GM21367 (cell line): ENCODE measurements around the gene SCD5.

ENCODE experiments used
- ATAC-seq: cut with Tn5 transposase; IDR thresholded peaks from one replicate; pipeline ENCODE4 v1.9.1; 2021; ENCODE audit not compliant: unreplicated experiment

SCD5 gene

DNA sequence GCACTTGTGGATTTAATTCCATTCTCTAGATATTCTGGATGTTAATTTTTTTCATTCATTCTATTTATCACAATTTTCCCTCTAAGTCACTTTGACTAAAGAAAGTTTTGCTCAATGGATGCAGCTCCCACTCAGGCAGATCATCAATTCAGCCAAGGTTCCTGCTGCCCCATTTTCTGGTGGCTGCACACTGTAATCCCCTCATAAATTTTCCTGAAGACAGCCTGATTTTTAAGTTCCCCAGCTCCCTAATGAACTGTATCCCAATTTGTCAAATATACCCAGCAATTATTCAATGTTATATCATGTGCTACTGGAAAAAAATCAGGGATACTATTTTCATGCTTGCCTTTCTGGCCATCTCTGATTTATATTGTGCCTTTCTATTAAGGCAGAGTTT, 61.2 kb downstream of the SCD5 start:
- ATAC-seq: no peak

DNA sequence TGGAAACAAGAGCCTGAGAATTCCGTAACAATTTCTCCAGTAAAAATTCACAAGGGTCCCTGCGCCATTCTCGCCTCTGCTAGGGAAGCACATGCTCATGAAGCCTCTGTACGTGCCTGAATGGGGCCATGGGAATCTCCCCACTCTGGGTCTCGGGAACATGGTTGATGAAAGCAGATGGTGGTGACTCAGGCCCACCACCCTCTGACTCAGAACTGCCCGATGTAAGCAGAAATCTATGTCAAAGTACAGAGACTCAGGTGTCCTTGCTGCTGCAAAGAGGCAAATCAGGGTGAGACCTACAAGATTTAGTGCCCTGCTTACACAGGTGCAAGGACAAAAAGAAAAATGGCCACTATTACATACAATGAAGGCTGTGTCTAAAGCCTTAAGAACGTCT, 65.0 kb downstream of the SCD5 start:
- no peak for ATAC-seq

DNA sequence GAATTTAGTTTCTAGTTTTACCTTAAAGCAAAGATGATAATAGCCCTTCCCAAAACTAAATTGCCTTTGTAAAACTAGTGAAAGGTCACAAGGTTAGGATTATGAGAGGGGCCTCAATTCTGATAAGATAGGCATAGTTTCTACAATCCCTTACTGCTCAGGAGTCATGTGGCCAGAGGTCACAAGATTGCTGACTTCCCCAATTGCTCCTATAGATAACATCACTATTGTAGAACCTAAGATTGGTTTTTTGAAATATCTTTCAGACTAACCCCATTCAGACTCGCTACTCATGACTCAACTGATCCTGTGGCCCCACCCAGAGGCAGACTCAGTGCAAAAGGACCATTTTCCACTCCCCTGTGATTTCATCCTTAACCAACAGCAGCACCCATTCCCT, 70.3 kb downstream of the SCD5 start:
- ATAC-seq: no peak

DNA sequence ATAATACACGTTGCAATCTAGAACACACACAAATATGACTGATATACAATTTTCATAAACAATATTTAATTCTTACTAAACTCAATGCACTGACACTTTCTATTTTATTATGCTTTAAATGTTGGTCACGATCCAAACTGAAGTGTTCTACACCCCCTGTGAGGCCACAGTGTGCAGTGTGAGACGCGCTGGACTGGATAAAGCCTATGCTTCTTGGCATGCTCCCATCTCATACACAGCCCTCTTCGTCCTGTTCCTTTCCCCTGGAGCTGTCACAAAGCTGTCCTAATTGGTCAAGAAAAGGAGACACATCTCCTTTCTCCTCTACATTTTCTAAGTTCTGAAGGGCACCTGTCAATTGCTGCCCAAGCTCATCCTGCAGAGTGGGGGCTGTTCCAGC, 72.0 kb downstream of the SCD5 start:
- ATAC-seq: no peak

DNA sequence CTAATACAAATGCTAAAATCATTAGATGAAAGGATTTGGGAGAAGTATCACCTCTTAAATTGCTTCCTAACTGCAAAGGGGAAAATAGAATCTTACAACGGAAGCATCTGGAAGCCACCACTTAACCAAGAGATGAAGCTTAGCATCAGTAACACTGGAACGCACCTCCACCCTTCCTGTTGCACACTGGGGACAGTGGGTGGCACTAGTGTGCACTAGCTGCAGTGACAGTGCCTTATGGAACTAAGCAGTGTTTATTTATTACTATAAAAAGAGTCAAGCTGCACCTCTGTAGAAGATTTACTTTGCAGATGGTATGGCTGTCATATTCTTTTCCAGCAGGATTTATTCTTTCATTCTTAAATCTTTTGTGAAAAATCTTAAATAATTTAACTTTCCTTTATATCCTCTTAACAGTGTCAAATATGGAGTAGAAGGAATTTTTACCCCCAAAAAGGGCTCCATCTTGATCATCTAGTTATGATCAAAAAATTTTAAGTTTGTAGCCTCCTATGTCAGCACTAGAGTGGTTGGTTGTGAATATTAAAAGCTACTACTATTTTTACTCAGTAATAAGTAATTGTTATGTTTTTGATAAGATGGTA, 76.7 kb downstream of the SCD5 start:
- peak; percentile 68 for ATAC-seq

DNA sequence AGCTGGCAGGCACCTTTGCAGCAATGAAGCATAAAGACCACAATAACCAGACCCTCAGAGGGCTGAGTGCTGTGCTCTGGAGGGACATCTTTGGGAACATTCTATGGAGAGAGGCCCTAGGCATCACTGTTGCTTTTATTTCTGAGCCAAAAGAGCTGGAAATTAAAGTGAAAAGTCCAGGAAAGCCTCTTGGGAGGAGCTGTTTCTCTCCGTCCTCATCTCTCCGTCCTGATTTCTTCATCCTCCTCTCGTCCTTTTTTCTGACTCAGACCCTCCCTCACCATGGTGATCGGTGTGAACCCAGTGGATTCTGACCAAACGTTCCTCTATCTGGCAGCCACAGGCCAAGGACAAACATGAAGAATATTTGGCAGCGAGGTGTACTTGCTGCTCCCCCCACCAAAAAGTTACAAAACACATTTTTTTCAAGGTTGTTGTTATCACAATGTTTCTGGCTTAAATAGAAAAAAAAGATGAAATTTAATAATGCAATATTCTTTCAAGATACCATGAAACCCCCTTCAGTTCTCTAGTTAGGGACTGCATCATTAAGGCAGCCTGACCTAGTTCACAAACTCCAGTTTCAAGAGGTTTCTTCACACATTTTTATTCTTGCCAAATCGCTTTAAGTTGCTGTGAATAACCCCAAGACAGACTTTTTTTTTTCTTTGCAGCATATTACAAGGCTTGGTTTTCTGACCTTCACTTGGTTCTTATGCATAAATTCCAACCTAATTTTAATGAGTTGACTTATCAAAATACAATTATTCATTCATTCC, 80.2 kb downstream of the SCD5 start:
- ATAC-seq: no peak

DNA sequence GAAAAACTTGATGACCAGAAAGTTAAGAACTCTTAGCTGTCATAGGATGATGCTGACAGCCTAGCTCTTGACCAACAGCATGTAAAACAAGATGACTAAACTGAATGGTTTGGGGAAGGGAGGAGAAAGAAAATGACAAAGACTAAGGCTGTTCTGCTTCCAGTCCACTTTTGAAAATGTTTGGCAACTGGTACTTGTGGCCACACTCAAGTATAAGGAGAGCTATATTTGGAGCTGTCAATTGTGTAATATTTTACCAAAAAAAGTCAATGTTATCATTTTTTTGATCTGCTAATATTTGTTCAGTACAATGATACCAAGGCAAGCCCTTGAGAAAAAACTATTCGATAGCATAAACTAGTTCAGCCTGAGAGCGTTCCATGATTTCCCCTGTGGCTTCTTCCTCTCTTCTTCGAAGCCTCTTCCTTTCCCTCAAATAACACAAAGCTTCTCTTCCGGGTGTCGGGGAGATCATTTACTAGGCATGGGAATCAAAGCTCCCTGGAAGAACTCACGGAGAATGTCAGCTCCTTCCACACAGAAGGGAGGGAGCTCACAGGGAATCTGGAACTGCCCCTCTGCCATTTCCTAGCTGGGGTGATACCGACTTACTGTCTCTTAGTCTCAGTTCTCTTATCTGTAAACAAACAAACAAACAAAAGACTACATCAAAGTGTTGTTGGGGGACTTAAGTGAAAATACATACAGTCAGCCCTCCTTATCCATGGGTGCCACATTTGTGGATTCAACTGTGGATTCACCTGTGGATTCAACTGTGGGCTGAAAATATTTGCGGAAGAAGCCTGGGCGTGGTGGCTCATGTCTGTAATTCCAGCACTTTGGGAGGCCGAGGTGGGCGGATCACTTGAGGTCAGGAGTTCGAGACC, 82.6 kb downstream of the SCD5 start:
- no peak for ATAC-seq

DNA sequence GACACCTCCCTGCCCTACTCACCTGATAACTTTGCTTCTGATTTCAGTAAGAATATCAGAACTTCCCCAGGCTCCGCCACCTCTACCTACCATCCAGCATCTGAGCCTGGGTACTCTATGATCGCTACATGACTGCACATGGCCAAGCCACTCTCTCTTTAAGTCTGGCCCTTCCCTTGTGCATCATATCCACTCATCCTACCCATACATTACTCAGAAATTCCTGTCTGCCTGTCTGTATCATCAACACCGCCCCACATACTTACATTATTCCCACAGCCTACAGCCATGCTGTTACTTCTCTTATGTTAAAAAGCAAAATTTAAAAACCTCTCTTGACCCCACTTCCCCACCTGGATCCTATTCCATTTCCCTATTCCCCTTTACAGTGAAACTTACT, 84.7 kb downstream of the SCD5 start:
- no peak for ATAC-seq

DNA sequence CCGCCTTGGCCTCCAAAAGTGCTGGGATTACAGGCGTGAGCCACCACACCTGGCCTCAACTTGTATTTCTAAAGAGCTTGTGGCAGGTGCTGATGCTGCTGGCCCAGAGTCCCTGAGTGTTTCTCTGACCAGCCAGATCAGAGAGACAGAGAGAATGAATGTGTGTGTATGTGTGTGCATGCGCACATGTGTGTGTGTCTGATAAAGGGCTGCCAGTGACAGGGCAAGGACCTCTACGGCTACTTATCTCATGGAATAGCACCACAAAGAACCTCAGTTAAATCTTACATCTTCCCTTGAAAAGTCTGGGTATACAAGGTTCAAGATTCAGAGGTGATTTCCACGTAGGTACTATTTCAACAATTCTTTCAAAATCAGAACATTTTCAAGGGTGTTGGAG, 86.0 kb downstream of the SCD5 start:
- no peak for ATAC-seq

DNA sequence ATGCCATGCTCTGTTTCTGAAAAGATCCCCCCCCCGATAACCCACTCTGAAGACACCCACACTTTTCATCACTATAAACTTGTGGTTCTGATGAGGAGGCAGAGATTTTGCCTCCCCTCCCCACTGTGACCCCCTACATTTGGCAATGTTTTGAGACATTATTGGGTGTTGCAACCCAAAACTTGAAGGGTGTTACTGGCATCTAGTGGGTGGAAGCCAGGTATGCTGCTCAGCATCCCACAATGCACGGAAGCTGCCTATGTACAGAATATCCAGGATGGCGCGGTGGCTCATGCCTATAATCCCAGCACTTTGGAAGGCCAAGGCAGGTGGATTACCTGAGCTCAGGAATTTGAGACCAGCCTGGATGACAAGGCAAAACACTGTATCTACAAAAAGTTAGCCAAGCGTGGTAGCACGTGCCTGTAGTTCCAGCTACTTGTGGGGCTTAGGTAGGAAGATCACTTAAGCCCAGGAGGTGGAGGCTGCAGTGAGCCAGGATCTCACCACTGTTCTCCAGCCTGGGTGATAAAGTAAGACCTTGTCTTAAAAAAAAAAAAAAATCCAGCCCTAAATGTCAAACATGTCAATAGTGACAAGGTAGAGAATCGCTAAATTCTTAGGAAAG, 87.3 kb downstream of the SCD5 start:
- no peak for ATAC-seq

DNA sequence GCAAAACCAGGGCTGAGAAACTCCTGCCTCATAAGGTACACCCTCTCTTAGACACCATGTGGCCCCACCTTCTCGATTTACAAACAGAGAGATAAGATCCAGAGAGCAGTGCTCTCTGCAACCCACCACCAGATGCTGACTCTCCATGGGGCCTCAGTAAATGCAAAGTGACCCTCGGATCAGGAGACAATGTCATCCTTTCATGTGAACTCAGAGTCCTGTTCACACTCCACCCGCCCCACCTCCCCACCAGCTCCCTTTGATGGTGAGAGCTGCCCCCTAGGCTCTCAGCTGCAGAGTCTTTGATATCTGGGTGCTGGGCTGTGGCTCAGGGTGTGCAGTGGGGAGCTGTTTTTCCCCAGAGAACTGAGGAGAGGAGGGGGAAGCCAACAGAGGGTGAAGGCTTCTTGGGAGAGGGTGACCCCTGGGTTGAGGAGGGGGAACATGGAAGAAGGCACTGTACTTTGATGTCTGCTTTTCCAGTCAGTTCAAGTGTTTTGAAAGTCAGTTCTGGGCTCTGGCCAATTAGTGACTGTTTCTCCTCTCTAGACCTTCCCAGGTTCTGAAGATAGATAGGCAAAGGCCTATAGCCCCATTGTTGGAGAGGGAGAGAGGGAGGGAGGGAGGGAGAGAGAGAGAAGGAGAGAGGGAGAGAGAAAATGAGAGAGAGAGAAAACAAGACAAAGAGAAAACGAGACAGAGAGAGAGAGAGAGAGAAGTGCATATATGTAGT, 88.2 kb downstream of the SCD5 start:
- no peak for ATAC-seq

DNA sequence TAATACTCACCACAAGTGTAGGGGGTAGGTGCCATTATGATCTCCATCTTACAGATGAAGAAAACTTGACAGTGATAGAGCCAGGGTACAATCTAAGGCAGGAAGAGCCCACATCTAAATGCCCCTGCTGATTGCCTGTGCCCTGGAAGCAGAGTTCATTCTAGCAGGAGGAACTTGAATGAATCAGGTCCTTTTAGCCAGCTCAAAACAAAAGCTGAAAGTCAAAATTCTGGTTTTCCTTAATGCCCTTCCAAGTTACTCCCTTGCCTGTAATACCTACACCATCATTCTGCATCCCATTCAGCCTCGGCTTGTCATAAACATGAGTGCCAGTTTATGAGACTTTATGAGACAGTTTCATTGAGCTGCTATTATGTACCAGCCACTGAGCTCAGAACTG, 89.6 kb downstream of the SCD5 start:
- no peak for ATAC-seq

DNA sequence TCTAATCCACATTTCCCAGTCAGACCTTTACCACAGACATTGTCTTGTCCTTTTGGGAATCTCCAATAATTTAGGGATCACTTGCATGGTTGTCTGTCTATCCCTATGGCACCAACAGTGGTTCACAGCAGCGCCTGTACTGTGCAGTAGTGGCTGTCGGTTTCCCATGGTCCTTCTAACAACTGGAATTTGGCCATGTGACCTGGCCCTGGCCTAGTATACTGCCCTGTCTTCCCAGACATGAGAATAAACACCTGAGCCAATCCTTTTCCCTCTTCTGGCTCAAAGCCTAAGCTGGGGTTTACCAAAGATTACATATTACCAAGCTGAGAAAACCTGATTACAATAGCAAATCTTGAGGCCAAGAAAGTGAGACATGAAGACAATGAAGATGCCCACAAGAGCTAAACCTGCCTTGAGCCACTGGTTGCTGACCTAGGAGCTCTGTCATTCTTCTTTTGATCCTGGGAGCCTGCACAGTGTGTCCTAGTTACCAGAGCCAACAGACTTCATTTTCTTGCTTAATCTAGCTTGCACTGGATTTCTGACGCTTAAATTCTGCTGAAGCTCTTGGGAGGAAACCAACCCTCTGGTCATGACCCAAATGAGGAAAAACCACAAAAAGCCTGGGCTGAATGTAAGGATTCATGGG, 92.1 kb downstream of the SCD5 start:
- no peak for ATAC-seq

DNA sequence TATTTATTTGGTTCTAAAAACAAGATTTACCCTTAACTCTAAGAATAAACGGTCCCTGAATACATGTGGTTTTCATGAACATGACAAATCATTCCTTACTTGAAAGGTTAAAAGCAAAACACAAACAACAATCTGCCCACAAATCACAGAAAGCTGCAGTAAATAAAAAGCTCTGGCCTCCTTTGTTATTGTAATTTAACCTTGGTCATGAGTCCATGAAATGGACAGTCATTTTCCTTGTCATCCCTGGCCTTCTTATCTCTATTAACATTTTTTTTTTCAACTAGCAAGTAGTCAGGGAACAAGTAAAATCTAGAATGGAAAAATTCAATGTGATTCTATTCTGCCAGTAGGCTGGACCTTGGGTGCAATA, 92.7 kb downstream of the SCD5 start:
- no peak for ATAC-seq

DNA sequence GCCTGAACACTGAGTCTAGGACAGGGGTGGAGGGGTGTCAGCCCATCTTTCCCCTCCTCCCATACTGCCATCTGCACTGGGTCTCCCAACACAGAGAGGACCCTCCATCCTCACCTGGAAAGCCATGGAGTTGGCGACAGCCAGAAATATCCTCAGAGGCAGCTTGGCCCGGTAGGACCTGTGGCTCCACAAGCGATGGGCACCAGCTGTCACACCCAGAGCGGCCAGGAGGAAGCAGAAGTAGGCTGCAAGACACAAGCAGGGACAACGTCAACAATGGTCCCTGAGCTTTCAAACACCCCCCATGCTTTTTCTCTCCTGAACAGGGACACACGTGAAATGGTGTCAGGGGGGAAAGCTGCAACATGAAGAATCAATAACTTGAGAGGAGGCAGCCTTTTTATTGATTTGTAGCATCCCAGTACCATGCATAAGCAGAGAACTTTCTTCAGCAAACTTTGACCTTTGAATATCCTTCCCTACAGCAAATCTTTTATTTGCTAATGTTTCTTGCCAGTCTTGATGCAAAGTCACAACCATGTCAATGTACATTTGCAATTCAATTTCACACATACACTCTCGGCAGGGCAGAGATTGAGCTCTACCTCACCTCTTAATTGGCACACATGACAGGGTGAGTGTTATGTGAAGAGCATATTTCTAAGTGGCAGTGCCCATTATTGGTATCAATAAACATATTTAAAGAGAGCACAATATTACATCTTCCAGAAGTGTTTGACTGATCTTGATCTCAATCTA, 93.2 kb downstream of the SCD5 start:
- ATAC-seq: no peak

DNA sequence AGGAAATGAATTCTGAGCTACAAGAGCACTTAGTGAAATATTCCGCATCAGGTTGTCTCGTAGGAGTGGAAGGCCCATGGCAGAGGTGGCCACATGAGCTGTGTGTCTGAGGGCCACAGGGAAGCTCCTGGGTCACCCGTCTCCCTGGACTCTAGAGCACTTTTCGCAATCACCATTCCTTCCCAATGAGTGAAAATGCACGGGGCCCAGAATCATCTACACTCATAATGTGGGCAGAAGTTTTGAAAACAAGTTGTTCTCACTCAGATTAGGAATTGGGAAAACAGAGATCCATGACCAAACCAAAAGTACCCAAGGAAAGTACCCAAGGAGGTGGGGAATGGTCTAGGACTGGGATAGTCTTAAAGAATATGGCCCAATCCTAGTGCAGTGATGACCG, 94.4 kb downstream of the SCD5 start:
- no peak for ATAC-seq

DNA sequence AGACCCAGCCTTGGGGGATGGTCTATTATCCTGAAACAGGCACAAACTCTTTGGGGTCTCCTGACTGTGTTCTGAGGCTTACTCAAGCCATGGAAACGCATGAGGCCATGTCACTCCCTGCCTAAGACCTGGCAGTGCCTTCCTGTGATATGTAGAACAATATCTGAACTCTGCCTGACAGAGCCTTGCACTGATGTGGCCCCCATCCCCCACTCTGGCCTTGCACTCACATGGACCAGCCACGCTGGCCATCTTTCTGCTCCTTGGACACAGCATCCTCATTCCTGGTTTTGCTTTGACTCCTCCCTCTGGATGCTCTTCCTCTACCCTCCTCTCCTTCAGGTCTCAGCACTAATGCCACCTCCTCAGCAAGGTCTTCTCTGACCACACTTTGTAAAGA, 100.2 kb downstream of the SCD5 start:
- ATAC-seq: no peak

DNA sequence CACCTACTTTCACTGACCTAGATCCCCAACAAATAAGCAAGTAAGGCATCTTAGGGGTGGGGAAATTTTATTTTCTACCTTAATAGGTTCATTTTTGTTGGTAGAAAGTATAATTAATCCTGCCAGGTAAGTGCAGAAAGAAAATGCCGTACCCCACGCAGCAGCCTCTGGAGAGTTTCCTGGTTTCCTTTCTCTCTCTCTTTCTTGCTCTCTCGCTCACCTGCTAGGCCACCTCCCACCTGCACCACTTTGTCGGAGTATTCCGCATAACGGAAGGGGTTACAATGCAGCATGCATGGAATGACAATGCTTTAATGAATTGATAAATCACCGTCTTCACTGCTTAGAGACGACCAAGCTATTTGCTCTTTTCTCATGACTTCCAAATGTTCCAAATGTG, 101.0 kb downstream of the SCD5 start:
- ATAC-seq: no peak

DNA sequence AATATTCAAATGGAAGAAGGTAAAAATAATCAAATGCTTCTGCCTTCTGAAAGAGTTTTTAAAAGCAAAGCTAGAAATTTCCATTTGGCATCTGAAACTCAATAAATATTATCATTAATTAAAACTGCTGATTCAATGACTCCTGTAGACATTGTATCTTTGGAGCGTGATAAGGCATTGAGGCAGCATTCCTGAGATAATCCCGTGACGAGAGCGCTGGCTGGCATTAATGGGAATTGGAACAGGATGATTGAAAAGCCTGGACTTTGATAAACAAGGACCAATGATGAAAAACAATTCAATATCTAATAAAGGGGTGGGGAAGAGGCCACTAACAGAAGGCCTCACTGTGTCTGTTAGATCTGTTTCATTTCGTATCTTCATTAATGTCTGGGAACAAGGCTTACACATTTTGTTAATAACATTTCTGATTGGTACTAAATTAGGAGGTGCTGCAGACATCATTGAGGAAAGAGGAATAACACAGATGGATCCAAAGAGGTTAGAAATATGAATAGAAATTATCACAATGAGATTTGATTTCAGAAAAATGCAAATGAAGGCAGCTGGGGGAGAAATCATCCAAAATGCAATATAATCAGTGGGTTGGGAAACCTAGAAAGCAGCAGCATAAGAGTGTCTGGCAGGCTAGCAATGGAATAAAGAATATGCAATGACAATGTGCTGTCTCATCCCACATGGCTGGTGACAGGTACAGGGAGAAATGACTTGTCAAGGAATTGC, 102.3 kb downstream of the SCD5 start:
- no peak for ATAC-seq
